GM19351 (cell line): ENCODE measurements around the gene HOXA1.

Source experiments
- ATAC-seq: cut with Tn5 transposase; IDR thresholded peaks from one replicate; pipeline ENCODE4 v1.9.1; 2021; ENCODE audit warnings: mild to moderate bottlenecking, moderate library complexity; ENCODE audit not compliant: unreplicated experiment

The HOXA1 gene

GRCh38 chr7:27132214-27132613 is 36.4 kb upstream of the HOXA1 start:
- no peak for ATAC-seq

- ATAC-seq, result no peak
Observed at GRCh38 chr7:27131390-27131819, 35.6 kb upstream of the HOXA1 start.

GRCh38 chr7:27130540-27131389 is 35.0 kb upstream of the HOXA1 start, which contains the start of gene HOXA4:
Gene HOXA4, minus strand, starts transcription at chr7:27130757. Its CDS starts 24 bp downstream, at chr7:27130733.
- ATAC-seq, result peak; percentile 67

- ATAC-seq, result no peak
Observed at GRCh38 chr7:27129729-27130539, 34.1 kb upstream of the HOXA1 start.

GRCh38 chr7:27128776-27129728 is 33.3 kb upstream of the HOXA1 start:
- no peak for ATAC-seq

- ATAC-seq, result no peak
Observed at GRCh38 chr7:27128034-27128433, 32.2 kb upstream of the HOXA1 start.

GRCh38 chr7:27126596-27127327 is 31.0 kb upstream of the HOXA1 start:
- ATAC-seq, result no peak

- ATAC-seq, result no peak
Observed at GRCh38 chr7:27125986-27126394, 30.2 kb upstream of the HOXA1 start.

GRCh38 chr7:27124902-27125689 is 29.3 kb upstream of the HOXA1 start:
- no peak for ATAC-seq

GRCh38 chr7:27124096-27124901 is 28.5 kb upstream of the HOXA1 start:
- no peak for ATAC-seq

- ATAC-seq, result no peak
Observed at GRCh38 chr7:27123477-27124053, 27.8 kb upstream of the HOXA1 start.

- no peak for ATAC-seq
Observed at GRCh38 chr7:27123007-27123476, 27.2 kb upstream of the HOXA1 start.

GRCh38 chr7:27122077-27122910 is 26.5 kb upstream of the HOXA1 start:
- no peak for ATAC-seq

- no peak for ATAC-seq
Observed at GRCh38 chr7:27121684-27122076, 25.9 kb upstream of the HOXA1 start.

GRCh38 chr7:27119412-27119911 is 23.7 kb upstream of the HOXA1 start:
- ATAC-seq, result no peak

- ATAC-seq, result no peak
Observed at GRCh38 chr7:27118580-27118979, 22.8 kb upstream of the HOXA1 start.
